ENCODE results near the gene OTOG.

- TF ChIP-seq CTCF (IDR thresholded peaks at IDR 0.05) (no peak), POLR2A (IDR thresholded peaks at IDR 0.05) (no peak)
Measured at GRCh38 chr11:17596711-17597110, 49.7 kb downstream of the OTOG start.

Data from lower leg skin (tissue), 3 donors.